ENCODE measurements around the gene BBLN. TPM values are rescaled to one million over a fixed set of nuclear protein-coding genes. Genes with fewer than 3 reads are reported as not detected.
A peak's percentile ranks its signal among the peaks of the same experiment; 100 is the strongest.

BBLN gene
- total and polyA plus RNA-seq, 2 of the 4 experiments (the other 2 are of a cell fraction): 25.1 to 103 TPM

DNA sequence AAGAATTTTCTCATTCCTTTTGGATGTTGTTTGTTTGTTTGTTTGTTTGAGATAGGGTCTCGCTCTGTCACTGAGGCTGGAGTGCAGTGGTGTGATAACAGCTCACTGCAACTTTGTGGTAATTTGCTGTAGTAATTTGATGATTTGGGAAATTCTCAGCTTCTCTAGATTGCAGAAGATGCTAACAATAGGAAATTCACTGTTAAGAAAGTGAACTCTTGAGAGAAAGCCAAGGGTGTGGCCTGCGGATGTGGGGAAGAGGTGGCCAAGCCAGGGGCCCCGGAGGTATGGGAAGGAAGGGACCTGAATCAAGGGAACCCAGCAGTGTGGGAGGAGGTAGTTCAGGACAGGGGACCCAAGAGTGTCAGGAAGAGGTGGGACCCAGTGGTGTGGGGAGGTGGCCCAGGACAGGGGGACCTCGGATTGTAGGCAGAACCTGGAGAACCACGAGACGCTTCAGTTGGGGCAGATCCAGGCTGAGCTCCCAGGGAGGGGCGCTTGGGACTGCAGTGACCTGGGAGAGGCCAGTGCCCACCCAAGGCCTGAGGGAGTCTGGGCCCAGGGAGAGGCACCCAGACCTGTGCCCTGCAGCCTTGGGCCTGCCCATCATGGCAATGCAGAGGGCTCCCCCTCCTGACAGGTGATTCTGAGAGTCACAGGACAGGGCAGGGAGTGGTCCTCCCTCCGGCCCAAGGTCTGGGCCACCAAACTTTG, 16.4 kb upstream of the BBLN start:
- Histone ChIP-seq H3K9me3 (ENCODE audit: control insufficient read depth, insufficient read depth, low read length) (no peaks in the 10 kb centered on the region), H3K79me1 (ENCODE audit: low read depth in 1 of 2, low read length in 2 of 2) (no peaks in the 10 kb centered on the region), H4K20me1 (ENCODE audit: insufficient read depth, low read length) (no peaks in the 10 kb centered on the region; the same call in 1 of the 2 replicates), H3K27me3 (ENCODE audit: control insufficient read depth, insufficient read depth, low read length) (peaks cover 2% of the 10 kb centered on the region; the same call in 1 of the 2 replicates), H3K18ac (ENCODE audit: low read depth, low read length) (no peak overlapping the region), H2BK120ac (ENCODE audit: low read depth, low read length) (no peak overlapping the region), H3K4me1 (ENCODE audit: control insufficient read depth, insufficient read depth, low read length) (no peaks in the 10 kb centered on the region), H3K4me3 (ENCODE audit: insufficient read depth, low read depth, low read length) (no peak overlapping the region), H3K9ac (ENCODE audit: low read depth, low read length) (no peak overlapping the region), H3K56ac (ENCODE audit: extremely low read depth, insufficient read depth, low read length) (no peak overlapping the region), H3K4ac (ENCODE audit: low read depth, low read length) (no peak overlapping the region), H4K91ac (ENCODE audit: insufficient read depth, low read depth, low read length) (no peak overlapping the region), H3K9me1 (ENCODE audit: insufficient read depth, low read length) (0 out of 2 replicates have a peak, but pooled peaks cover 2% of the 10 kb centered on the region), H2BK15ac (ENCODE audit: low read depth, low read length) (no peak overlapping the region), H3K27ac (ENCODE audit: insufficient read depth, low read length) (no peak overlapping the region), H3K4me2 (ENCODE audit: low read depth, low read length) (no peak overlapping the region), H2AK5ac (ENCODE audit: low read depth, low read length) (no peak overlapping the region), H2BK5ac (ENCODE audit: low read depth, low read length, poor library complexity, severe bottlenecking) (no peak overlapping the region), H4K5ac (ENCODE audit: low read depth, low read length) (no peak overlapping the region), H2BK20ac (ENCODE audit: low read depth, low read length) (no peak overlapping the region), H3K23ac (ENCODE audit: low read depth, low read length) (no peak overlapping the region), H3K36me3 (ENCODE audit: control insufficient read depth, insufficient read depth, low read length) (no peaks in the 10 kb centered on the region), H2AK9ac (replicated peaks; ENCODE audit: low read depth, low read length, poor library complexity) (peak overlapping the region; percentile 78), H2AFZ (replicated peaks; ENCODE audit: low read length, poor library complexity) (peak overlapping the region; percentile 32), H4K8ac (ENCODE audit: low read depth in 2 of 2, low read length in 2 of 2) (no peak overlapping the region), H3K14ac (replicated peaks; ENCODE audit: low read depth, low read length) (no peak overlapping the region)
- in situ Hi-C loops (cut with MboI; ENCODE audit: low sequenced_read_pairs): no loop called here
- TF ChIP-seq RAD21 (IDR thresholded peaks at IDR 0.05; ENCODE audit: low read length) (no peak), RCOR1 (IDR thresholded peaks at IDR 0.05; ENCODE audit: insufficient replicate concordance, low read length) (no peak), MAZ (IDR thresholded peaks at IDR 0.05; ENCODE audit: borderline replicate concordance, low read depth, low read length) (no peak), MAFK (IDR thresholded peaks at IDR 0.05; ENCODE audit: low read depth, low read length) (no peak), FOS (IDR thresholded peaks at IDR 0.05; ENCODE audit: low read depth, low read length) (no peak), CHD1 (IDR thresholded peaks at IDR 0.05; ENCODE audit: low read depth, low read length) (no peak), NFE2L2 (IDR thresholded peaks at IDR 0.05; ENCODE audit: low read depth, low read length) (no peak), POLR2A (IDR thresholded peaks at IDR 0.05; ENCODE audit: low read depth, low read length) (no peak)
- TF ChIP-seq, protein P1, sequence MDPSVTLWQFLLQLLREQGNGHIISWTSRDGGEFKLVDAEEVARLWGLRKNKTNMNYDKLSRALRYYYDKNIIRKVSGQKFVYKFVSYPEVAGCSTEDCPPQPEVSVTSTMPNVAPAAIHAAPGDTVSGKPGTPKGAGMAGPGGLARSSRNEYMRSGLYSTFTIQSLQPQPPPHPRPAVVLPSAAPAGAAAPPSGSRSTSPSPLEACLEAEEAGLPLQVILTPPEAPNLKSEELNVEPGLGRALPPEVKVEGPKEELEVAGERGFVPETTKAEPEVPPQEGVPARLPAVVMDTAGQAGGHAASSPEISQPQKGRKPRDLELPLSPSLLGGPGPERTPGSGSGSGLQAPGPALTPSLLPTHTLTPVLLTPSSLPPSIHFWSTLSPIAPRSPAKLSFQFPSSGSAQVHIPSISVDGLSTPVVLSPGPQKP (IDR thresholded peaks at IDR 0.05; ENCODE audit: borderline replicate concordance, low read depth, low read length): no peak
- TF ChIP-seq, protein P2, sequence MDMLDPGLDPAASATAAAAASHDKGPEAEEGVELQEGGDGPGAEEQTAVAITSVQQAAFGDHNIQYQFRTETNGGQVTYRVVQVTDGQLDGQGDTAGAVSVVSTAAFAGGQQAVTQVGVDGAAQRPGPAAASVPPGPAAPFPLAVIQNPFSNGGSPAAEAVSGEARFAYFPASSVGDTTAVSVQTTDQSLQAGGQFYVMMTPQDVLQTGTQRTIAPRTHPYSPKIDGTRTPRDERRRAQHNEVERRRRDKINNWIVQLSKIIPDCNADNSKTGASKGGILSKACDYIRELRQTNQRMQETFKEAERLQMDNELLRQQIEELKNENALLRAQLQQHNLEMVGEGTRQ (IDR thresholded peaks at IDR 0.05; ENCODE audit: low read depth, low read length): no peak
- TF ChIP-seq, protein P3, sequence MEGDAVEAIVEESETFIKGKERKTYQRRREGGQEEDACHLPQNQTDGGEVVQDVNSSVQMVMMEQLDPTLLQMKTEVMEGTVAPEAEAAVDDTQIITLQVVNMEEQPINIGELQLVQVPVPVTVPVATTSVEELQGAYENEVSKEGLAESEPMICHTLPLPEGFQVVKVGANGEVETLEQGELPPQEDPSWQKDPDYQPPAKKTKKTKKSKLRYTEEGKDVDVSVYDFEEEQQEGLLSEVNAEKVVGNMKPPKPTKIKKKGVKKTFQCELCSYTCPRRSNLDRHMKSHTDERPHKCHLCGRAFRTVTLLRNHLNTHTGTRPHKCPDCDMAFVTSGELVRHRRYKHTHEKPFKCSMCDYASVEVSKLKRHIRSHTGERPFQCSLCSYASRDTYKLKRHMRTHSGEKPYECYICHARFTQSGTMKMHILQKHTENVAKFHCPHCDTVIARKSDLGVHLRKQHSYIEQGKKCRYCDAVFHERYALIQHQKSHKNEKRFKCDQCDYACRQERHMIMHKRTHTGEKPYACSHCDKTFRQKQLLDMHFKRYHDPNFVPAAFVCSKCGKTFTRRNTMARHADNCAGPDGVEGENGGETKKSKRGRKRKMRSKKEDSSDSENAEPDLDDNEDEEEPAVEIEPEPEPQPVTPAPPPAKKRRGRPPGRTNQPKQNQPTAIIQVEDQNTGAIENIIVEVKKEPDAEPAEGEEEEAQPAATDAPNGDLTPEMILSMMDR (conservative IDR thresholded peaks at IDR 0.05; ENCODE audit: low read depth, low read length): no peak
- intact Hi-C loops (cut with micrococcal nuclease): no loop called here
- WGBS, 2 experiments (ENCODE audit: extremely low coverage in 2 of 2, insufficient read length in 1 of 2): 78% methylated on average over 3 of the region's 8 CpGs; no CpG with 5 or more reads in 1 of the 2 experiments
- ChIA-PET POLR2A (ENCODE audit: unreplicated experiment) (no interaction called here), CTCF (no interaction called here)
- DNase-seq: no peak
- no TSS peak for BruUV-seq (replicated peaks)
- no peak for ATAC-seq (ENCODE audit: low read depth)
- dilution Hi-C loops (cut with HindIII; ENCODE audit: low sequenced_read_pairs, unreplicated experiment): no loop called here
